IMR-90 (cell line): ENCODE measurements around the gene CYP46A1. TPM values are rescaled to one million over a fixed set of nuclear protein-coding genes. Genes with fewer than 3 reads are reported as not detected.
"Not testable (repeated sequence)": the region's sequence is repeated elsewhere in the genome, so short reads cannot be mapped to it uniquely, and the experiment has no call there.

Experiments used
- ATAC-seq: fragments of 200-7000 bp; cut with Tn5 transposase; 2 replicates; pipeline ENCODE4 v1.9.1; 2020; ENCODE audit warnings: low read depth, mild to moderate bottlenecking, moderate library complexity
- BruUV-seq: library from RNA; stranded (reverse); fragments of 400-500 nt; replicated peaks from 2 replicates; lab custom pipeline; 2021; lab: Mats Ljungman, UMichigan
- CTCF ChIA-PET: fragments of 300-600 bp; formaldehyde crosslinking; extraction: SDS; loops from one replicate; lab custom pipeline; 2021; ENCODE audit warnings: antibody characterized with exemption; lab: Yijun Ruan, JAX
- POLR2A ChIA-PET: fragments of 300-600 bp; sonication (Branson Sonifier 250); formaldehyde crosslinking; loops from one replicate; lab custom pipeline; 2022; ENCODE audit warnings: antibody characterized with exemption; ENCODE audit not compliant: unreplicated experiment; lab: Charles Lee
- DNase-seq: peaks from one replicate; pipeline ENCODE4 v3.0.0; 2013
- H2AFZ ChIP-seq: replicated peaks from 2 replicates; pipeline ENCODE3; 2013; ENCODE audit warnings: low read length, mild to moderate bottlenecking; ENCODE audit not compliant: poor library complexity
- H2AK5ac ChIP-seq: 2 replicates; pipeline ENCODE4 v1.6.1; 2013; ENCODE audit warnings: low read depth, low read length, inconsistent platforms
- H2AK9ac ChIP-seq: replicated peaks from 2 replicates; pipeline ENCODE3; 2013; ENCODE audit warnings: mild to moderate bottlenecking, low read depth, low read length, moderate library complexity; ENCODE audit not compliant: poor library complexity
- H2BK120ac ChIP-seq: 2 replicates; pipeline ENCODE4 v1.6.1; 2013; ENCODE audit warnings: low read depth, low read length, inconsistent platforms
- H2BK15ac ChIP-seq: 3 replicates; pipeline ENCODE4 v1.6.1; 2013; ENCODE audit warnings: low read depth, low read length, inconsistent platforms
- H2BK20ac ChIP-seq: 2 replicates; pipeline ENCODE4 v1.6.1; 2013; ENCODE audit warnings: low read depth, mild to moderate bottlenecking, inconsistent platforms, low read length, moderate library complexity
- H2BK5ac ChIP-seq: 2 replicates; pipeline ENCODE4 v1.6.1; 2013; ENCODE audit warnings: mild to moderate bottlenecking, low read depth, low read length, inconsistent platforms; ENCODE audit not compliant: poor library complexity, severe bottlenecking
- H3K14ac ChIP-seq: replicated peaks from 2 replicates; pipeline ENCODE4 v1.6.1; 2013; ENCODE audit warnings: low read depth, low read length, inconsistent platforms
- H3K18ac ChIP-seq: 2 replicates; pipeline ENCODE4 v1.6.1; 2013; ENCODE audit warnings: low read depth, low read length, control low read depth
- H3K23ac ChIP-seq: 2 replicates; pipeline ENCODE4 v1.6.1; 2013; ENCODE audit warnings: low read depth, low read length, inconsistent platforms
- H3K27ac ChIP-seq: 2 replicates; pipeline ENCODE4 v1.5.1; 2013; ENCODE audit warnings: mild to moderate bottlenecking, control low read depth, low read length; ENCODE audit not compliant: insufficient read depth
- H3K27me3 ChIP-seq: 2 replicates; pipeline ENCODE4 v1.6.1; 2013; ENCODE audit warnings: low read length; ENCODE audit not compliant: control insufficient read depth, insufficient read depth
- H3K36me3 ChIP-seq: 2 replicates; pipeline ENCODE4 v1.6.1; 2013; ENCODE audit warnings: low read length, mixed read lengths; ENCODE audit not compliant: control insufficient read depth, insufficient read depth
- H3K4ac ChIP-seq: 2 replicates; pipeline ENCODE4 v1.6.1; 2013; ENCODE audit warnings: low read depth, low read length, inconsistent platforms
- H3K4me1 ChIP-seq: 2 replicates; pipeline ENCODE4 v1.6.1; 2013; ENCODE audit warnings: low read length, mixed read lengths; ENCODE audit not compliant: control insufficient read depth, insufficient read depth
- H3K4me2 ChIP-seq: 2 replicates; pipeline ENCODE4 v1.6.1; 2013; ENCODE audit warnings: low read depth, mild to moderate bottlenecking, control low read depth, low read length, moderate library complexity
- H3K4me3 ChIP-seq: 2 replicates; pipeline ENCODE4 v1.5.1; 2013; ENCODE audit warnings: low read depth, mild to moderate bottlenecking, control low read depth, low read length, moderate library complexity; ENCODE audit not compliant: insufficient read depth
- H3K56ac ChIP-seq: 2 replicates; pipeline ENCODE4 v1.6.1; 2013; ENCODE audit warnings: low read length, inconsistent platforms; ENCODE audit not compliant: insufficient read depth; ENCODE audit errors: extremely low read depth
- H3K79me1 ChIP-seq, 2 experiments: 2 replicates each; pipeline ENCODE4 v1.6.1; 2013; ENCODE audit warnings: low read length in 2 of 2, inconsistent platforms in 1 of 2, low read depth in 1 of 2
- H3K9ac ChIP-seq: 2 replicates; pipeline ENCODE4 v1.6.1; 2013; ENCODE audit warnings: low read depth, low read length, control low read depth
- H3K9me1 ChIP-seq: 2 replicates; pipeline ENCODE4 v1.6.1; 2013; ENCODE audit warnings: low read length, inconsistent platforms; ENCODE audit not compliant: insufficient read depth
- H3K9me3 ChIP-seq: 2 replicates; pipeline ENCODE4 v1.6.1; 2013; ENCODE audit warnings: low read length; ENCODE audit not compliant: control insufficient read depth, insufficient read depth
- H4K20me1 ChIP-seq: 2 replicates; pipeline ENCODE4 v1.6.1; 2013; ENCODE audit warnings: low read length, inconsistent platforms; ENCODE audit not compliant: insufficient read depth
- H4K5ac ChIP-seq: 2 replicates; pipeline ENCODE4 v1.6.1; 2013; ENCODE audit warnings: mild to moderate bottlenecking, low read depth, low read length, control low read depth
- H4K8ac ChIP-seq, 2 experiments: 2 replicates each; pipeline ENCODE4 v1.6.1; 2013; ENCODE audit warnings: low read depth in 2 of 2, low read length in 2 of 2, control low read depth in 1 of 2, inconsistent platforms in 1 of 2
- H4K91ac ChIP-seq: 2 replicates; pipeline ENCODE4 v1.6.1; 2013; ENCODE audit warnings: low read depth, low read length, inconsistent platforms; ENCODE audit not compliant: insufficient read depth
- WGBS, 2 experiments: methylation state at CpG; one replicate each; pipeline versions ENCODE4 v1.1.5 to v1.1.7; 2013; ENCODE audit warnings: missing lambda C conversion rate in 2 of 2; ENCODE audit not compliant: insufficient read length in 1 of 2; ENCODE audit errors: extremely low coverage in 2 of 2; 5-methylcytosine and 5-hydroxymethylcytosine counted together
- dilution Hi-C: fragments of 300-500 bp; cut with HindIII; formaldehyde crosslinking; loops from one replicate; pipeline ENCODE4 v1.14.3; 2018; ENCODE audit warnings: low sequenced_read_pairs; ENCODE audit not compliant: unreplicated experiment
- in situ Hi-C: fragments of 300-500 bp; cut with MboI; formaldehyde crosslinking; loops from 3 replicates; pipeline ENCODE4 v1.14.3; 2019; ENCODE audit warnings: low sequenced_read_pairs, inconsistent platforms, mixed read lengths
- intact Hi-C: fragments of 100-400 bp; cut with micrococcal nuclease; formaldehyde crosslinking; loops from 2 replicates; pipeline ENCODE4 v1.10.0; 2022
- polyA plus RNA-seq, 3 experiments: library from polyadenylated mRNA; depleted of rRNA; stranded (reverse); fragments of >200 nt; gene quantifications; 2 replicates each; pipeline ENCODE4 v1.2.3, GENCODE V29; 2012; ENCODE audit warnings: low replicate concordance in 1 of 3
- total RNA-seq: library from RNA; depleted of rRNA; stranded (reverse); fragments of >200 nt; gene quantifications from 2 replicates; pipeline ENCODE4 v1.2.3, GENCODE V29; 2012

The CYP46A1 gene
- total and polyA plus RNA-seq, 2 of the 4 experiments (the other 2 are of a cell fraction) = 0.18 to 0.31 TPM

- H2BK20ac ChIP-seq, H2BK5ac ChIP-seq, dilution Hi-C loops, H3K23ac ChIP-seq, H4K5ac ChIP-seq, H3K9me1 ChIP-seq, H3K4me3 ChIP-seq, H3K27ac ChIP-seq, H4K20me1 ChIP-seq, intact Hi-C loops, H3K9ac ChIP-seq, H4K91ac ChIP-seq, H2BK15ac ChIP-seq, H3K4ac ChIP-seq, CTCF ChIA-PET, in situ Hi-C loops, H2AFZ ChIP-seq, ATAC-seq, H3K79me1 ChIP-seq, POLR2A ChIA-PET, H3K36me3 ChIP-seq, H2BK120ac ChIP-seq, H3K27me3 ChIP-seq, H3K4me2 ChIP-seq, H2AK9ac ChIP-seq, H3K4me1 ChIP-seq, H3K14ac ChIP-seq, H3K18ac ChIP-seq, BruUV-seq, H2AK5ac ChIP-seq, H3K9me3 ChIP-seq, H4K8ac ChIP-seq, H3K56ac ChIP-seq: not testable (repeated sequence)
- WGBS, 2 experiments = no CpG with 5 or more reads among the region's 5 CpGs
- peak; percentile 19 for DNase-seq
Observed at GRCh38 chr14:99642771-99643170, 41.3 kb upstream of the CYP46A1 start.
